Neural crest cell (in vitro differentiated cells): ENCODE data around the gene POU4F1. TPM values are rescaled to one million over a fixed set of nuclear protein-coding genes. Genes with fewer than 3 reads are reported as not detected.
A peak's percentile ranks its signal among the peaks of the same experiment; 100 is the strongest.
"Not testable (repeated sequence)": the region's sequence is repeated elsewhere in the genome, so short reads cannot be mapped to it uniquely, and the experiment has no call there.

Source experiments
- DNase-seq: peaks from one replicate; pipeline ENCODE4 v3.0.0; 2021; ENCODE audit warnings: low read depth, mixed read lengths, low spot score
- H3K27ac Mint-ChIP-seq: one replicate; pipeline ENCODE4 v1.8.0; 2021; ENCODE audit warnings: mild to moderate bottlenecking, mixed read lengths; ENCODE audit not compliant: unreplicated experiment
- H3K27me3 Mint-ChIP-seq: 2 replicates; pipeline ENCODE4 v1.8.0; 2021; ENCODE audit warnings: low read depth, mild to moderate bottlenecking, mixed read lengths
- H3K36me3 Mint-ChIP-seq: 2 replicates; pipeline ENCODE4 v1.8.0; 2021; ENCODE audit warnings: low read depth, mild to moderate bottlenecking, mixed read lengths
- H3K4me1 Mint-ChIP-seq: 2 replicates; pipeline ENCODE4 v1.8.0; 2021; ENCODE audit warnings: mixed read lengths
- H3K4me3 Mint-ChIP-seq: one replicate; pipeline ENCODE4 v1.8.0; 2021; ENCODE audit warnings: mild to moderate bottlenecking, mixed read lengths
- H3K9me3 Mint-ChIP-seq: 2 replicates; pipeline ENCODE4 v1.8.0; 2021; ENCODE audit warnings: mixed read lengths
- long read RNA-seq: library from polyadenylated mRNA; unstranded; transcript quantifications from one replicate; pipeline ENCODE4 v2.0.0, GENCODE V29; 2020
- total RNA-seq: library from RNA; stranded (reverse); gene quantifications from 2 replicates; pipeline ENCODE4 v1.2.1, GENCODE V29; 2021
- TF ChIP-seq, protein P1 (sequence below): fragments of 200-600 bp; sonication (generic); conservative IDR thresholded peaks from 2 replicates; pipeline ENCODE4 v1.5.0; 2021; ENCODE audit warnings: antibody characterized with exemption, mild to moderate bottlenecking

The POU4F1 gene, protein sequence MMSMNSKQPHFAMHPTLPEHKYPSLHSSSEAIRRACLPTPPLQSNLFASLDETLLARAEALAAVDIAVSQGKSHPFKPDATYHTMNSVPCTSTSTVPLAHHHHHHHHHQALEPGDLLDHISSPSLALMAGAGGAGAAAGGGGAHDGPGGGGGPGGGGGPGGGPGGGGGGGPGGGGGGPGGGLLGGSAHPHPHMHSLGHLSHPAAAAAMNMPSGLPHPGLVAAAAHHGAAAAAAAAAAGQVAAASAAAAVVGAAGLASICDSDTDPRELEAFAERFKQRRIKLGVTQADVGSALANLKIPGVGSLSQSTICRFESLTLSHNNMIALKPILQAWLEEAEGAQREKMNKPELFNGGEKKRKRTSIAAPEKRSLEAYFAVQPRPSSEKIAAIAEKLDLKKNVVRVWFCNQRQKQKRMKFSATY
- 0.19 and 0.41 TPM in 2 replicates for total RNA-seq
- long read RNA-seq, result 0 reads

DNA sequence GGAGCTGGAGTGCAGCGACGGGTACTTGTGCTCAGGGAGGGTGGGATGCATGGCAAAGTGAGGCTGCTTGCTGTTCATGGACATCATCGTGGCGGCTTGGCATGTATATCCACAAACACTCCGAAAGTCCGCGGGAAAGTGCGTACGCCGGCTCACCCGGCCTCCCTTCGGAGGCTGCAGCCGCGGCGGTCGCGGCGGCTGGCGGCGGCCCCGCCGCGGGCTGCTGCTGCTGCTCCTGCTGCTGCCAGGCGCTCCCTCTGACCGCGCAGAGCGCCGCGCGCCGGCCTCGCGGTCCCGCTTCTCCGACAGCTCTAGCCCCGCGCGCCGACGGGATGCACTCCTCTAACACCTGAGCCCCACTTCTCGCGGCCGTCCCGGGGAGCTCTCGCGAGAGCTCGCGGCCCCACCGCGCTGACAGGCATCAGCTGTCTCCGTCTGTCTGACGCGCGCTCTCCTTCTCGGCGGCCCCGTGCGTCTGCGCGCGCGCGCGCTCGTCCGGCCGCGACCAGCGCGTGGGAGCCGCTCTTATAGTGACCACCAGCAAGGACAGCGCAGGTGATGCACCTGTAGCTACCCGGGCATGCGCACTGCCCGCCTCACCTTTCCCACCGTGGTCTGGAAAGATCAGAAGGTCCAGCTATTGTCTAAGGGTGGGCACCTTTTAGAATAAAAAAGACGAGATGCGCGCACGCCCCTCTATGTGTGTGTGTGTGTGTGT lies at the start of gene POU4F1:
Gene POU4F1 (minus strand): TSS at position 313 of the 718 bp plus-strand sequence. CDS start 226 bp downstream, at position 87.
- no peak for DNase-seq
- peaks cover 23% of the 10 kb centered on the region for H3K4me1 Mint-ChIP-seq
- H3K36me3 Mint-ChIP-seq, result peaks cover 6% of the 10 kb centered on the region
- no peak within 1 kb of the TSS for H3K27ac Mint-ChIP-seq
- H3K27me3 Mint-ChIP-seq, result peaks cover 96% of the 10 kb centered on the region
- H3K4me3 Mint-ChIP-seq, result peak within 1 kb of the TSS; percentile 87
- TF ChIP-seq, protein P1, sequence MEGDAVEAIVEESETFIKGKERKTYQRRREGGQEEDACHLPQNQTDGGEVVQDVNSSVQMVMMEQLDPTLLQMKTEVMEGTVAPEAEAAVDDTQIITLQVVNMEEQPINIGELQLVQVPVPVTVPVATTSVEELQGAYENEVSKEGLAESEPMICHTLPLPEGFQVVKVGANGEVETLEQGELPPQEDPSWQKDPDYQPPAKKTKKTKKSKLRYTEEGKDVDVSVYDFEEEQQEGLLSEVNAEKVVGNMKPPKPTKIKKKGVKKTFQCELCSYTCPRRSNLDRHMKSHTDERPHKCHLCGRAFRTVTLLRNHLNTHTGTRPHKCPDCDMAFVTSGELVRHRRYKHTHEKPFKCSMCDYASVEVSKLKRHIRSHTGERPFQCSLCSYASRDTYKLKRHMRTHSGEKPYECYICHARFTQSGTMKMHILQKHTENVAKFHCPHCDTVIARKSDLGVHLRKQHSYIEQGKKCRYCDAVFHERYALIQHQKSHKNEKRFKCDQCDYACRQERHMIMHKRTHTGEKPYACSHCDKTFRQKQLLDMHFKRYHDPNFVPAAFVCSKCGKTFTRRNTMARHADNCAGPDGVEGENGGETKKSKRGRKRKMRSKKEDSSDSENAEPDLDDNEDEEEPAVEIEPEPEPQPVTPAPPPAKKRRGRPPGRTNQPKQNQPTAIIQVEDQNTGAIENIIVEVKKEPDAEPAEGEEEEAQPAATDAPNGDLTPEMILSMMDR, result no peak
- H3K9me3 Mint-ChIP-seq, result no peaks in the 10 kb centered on the region

DNA sequence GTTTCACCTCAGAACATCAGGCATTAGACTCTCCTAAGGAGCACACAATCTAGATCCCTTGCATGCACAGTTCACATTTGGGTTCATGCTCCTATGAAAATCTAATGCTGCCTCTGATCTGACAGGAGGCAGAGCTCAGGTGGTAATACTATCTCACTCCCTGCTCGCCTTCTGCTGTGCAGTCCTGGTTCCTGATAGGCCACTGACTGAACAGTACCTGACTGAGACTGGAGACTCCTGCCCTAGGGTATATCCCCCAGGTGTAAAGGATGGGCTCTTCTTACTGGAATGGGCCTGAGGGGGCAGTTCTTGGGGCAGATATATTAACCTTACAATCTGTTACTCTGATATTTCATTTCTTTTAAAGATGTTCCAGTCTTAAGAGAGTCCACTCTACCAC lies 49.3 kb upstream of the POU4F1 start:
- DNase-seq, result no peak
- Mint-ChIP-seq H3K9me3 (no peaks in the 10 kb centered on the region), H3K27ac (no peak overlapping the region), H3K4me1 (peaks cover 10% of the 10 kb centered on the region), H3K27me3 (no peaks in the 10 kb centered on the region), H3K36me3 (peaks cover 3% of the 10 kb centered on the region), H3K4me3 (no peak overlapping the region)
- TF ChIP-seq, protein P1, result no peak

DNA sequence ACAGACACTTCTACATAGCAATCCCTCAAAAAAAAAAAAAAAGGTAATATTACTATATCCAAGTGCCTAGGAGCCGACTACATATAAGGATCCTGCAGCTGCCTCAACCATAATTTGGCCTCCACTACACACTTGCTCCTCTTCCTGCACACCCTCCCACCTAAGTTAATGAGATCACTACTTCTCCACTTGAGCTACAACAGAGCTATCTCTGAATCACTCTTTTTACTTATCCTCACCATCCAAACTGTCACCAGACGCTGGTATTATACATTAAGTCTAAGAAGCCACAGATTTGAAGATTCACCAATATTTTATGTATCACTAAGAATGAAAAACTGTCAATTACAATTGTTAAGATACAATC lies 47.3 kb upstream of the POU4F1 start:
- H3K4me3 Mint-ChIP-seq, result no peak overlapping the region
- H3K27me3 Mint-ChIP-seq, result no peaks in the 10 kb centered on the region
- TF ChIP-seq, protein P1, result no peak

DNA sequence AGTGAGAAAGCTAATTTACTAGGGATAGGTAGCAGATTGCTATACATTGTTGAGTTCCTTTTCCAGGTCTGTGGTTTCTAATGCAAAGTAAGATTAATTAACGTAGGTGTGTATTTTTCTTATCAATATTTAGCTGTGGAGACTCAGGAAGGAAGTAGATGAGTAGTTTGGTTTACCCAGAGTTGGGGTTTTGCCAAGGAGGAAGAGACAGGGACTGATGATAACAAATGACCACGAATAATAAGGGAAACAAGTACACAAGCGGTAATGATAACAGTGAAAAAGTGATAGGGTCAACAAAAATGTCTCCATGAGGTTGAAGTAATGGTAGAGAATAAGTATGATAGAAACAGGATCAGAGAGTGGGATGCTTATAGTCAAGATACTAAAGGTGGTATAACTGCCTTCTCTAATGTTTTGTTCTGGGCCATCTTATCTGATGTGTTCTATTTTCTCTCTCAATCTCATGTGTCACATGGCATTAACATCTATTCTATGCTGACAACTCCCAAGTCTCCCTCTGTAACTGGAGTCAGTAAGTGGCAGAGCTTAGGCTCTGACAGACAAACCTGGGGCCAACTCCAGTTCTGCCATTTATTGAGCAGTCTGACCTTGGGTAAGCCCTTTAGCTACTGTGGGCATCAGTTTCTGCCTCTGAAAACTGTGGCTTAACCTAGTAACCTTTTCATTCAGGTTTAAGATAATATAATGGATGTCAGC lies 46.8 kb upstream of the POU4F1 start:
- Mint-ChIP-seq H3K4me1 (peaks cover 4% of the 10 kb centered on the region), H3K27me3 (no peaks in the 10 kb centered on the region)

More for the DNA sequence above, 47.3 kb upstream of the POU4F1 start:
- no peak overlapping the region for H3K27ac Mint-ChIP-seq
- H3K36me3 Mint-ChIP-seq, result peaks cover 3% of the 10 kb centered on the region
- H3K4me1 Mint-ChIP-seq, result peaks cover 7% of the 10 kb centered on the region
- DNase-seq, result no peak
- H3K9me3 Mint-ChIP-seq, result no peaks in the 10 kb centered on the region

DNA sequence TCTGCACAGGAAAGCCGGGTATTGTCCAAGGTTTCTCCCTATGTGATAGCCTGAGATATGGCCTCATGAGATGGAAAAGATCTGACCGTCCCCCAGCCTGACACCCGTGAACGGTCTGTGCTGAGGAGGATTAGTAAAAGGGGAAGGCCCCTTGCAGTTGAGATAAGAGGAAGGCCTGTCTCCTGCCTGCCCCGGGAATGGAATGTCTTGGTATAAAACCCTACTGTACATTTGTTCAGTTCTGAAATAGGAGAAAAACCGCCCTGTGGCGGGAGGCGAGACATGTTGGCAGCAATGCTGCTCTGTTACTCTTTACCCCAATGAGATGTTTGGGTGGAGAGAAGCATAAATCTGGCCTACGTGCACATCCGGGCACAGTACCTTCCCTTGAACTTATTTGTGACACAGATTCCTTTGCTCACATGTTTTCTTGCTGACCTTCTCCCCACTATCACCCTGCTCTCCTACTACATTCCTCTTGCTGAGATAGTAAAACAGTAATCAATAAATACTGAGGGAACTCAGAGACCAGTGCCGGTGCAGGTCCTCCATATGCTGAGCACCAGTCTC lies 43.8 kb upstream of the POU4F1 start:
- H3K4me1 Mint-ChIP-seq, H3K36me3 Mint-ChIP-seq, DNase-seq, H3K4me3 Mint-ChIP-seq, H3K27me3 Mint-ChIP-seq, H3K27ac Mint-ChIP-seq, H3K9me3 Mint-ChIP-seq: not testable (repeated sequence)

More for the DNA sequence above, 46.8 kb upstream of the POU4F1 start:
- no peak for DNase-seq
- TF ChIP-seq, protein P1, result no peak
- no peak overlapping the region for H3K27ac Mint-ChIP-seq
- no peak overlapping the region for H3K4me3 Mint-ChIP-seq
- H3K9me3 Mint-ChIP-seq, result no peaks in the 10 kb centered on the region
- no peaks in the 10 kb centered on the region for H3K36me3 Mint-ChIP-seq
